Measurements from ENCODE around the gene GPR171. TPM values are rescaled to one million over a fixed set of nuclear protein-coding genes. Genes with fewer than 3 reads are reported as not detected.
A peak's percentile ranks its signal among the peaks of the same experiment; 100 is the strongest.

GPR171 gene
- total RNA-seq, 1 donor, result not detected

GRCh38 chr3:151168269-151169094 lies 34.5 kb downstream of the GPR171 start:
- no peak overlapping the region for H3K4me3 ChIP-seq (ENCODE audit: low read depth, low read length)
- TF ChIP-seq CTCF (IDR thresholded peaks at IDR 0.05; ENCODE audit: insufficient read depth, low read depth, low read length), result peak; percentile 84
- peak; percentile 63 for DNase-seq (ENCODE audit: low read depth)

GRCh38 chr3:151166161-151166560 lies 36.9 kb downstream of the GPR171 start:
- H3K4me3 ChIP-seq (ENCODE audit: low read depth, low read length), result no peak overlapping the region
- TF ChIP-seq CTCF (IDR thresholded peaks at IDR 0.05; ENCODE audit: insufficient read depth, low read depth, low read length), result peak; percentile 10
- DNase-seq (ENCODE audit: low read depth), result no peak

GRCh38 chr3:151165226-151165625 lies 37.8 kb downstream of the GPR171 start:
- no peak for DNase-seq (ENCODE audit: low read depth)
- H3K4me3 ChIP-seq (ENCODE audit: low read depth, low read length), result no peak overlapping the region
- TF ChIP-seq CTCF (IDR thresholded peaks at IDR 0.05; ENCODE audit: insufficient read depth, low read depth, low read length), result no peak

- no peak for DNase-seq (ENCODE audit: low read depth)
- no peak overlapping the region for H3K4me3 ChIP-seq (ENCODE audit: low read depth, low read length)
- no peak for TF ChIP-seq CTCF (IDR thresholded peaks at IDR 0.05; ENCODE audit: insufficient read depth, low read depth, low read length)
Measured at GRCh38 chr3:151159806-151160205, 43.2 kb downstream of the GPR171 start.

- TF ChIP-seq CTCF (IDR thresholded peaks at IDR 0.05; ENCODE audit: insufficient read depth, low read depth, low read length), result peak; percentile 51
- no peak overlapping the region for H3K4me3 ChIP-seq (ENCODE audit: low read depth, low read length)
- peak; percentile 58 for DNase-seq (ENCODE audit: low read depth)
Measured at GRCh38 chr3:151156618-151157216, 46.3 kb downstream of the GPR171 start.

- H3K4me3 ChIP-seq (ENCODE audit: low read depth, low read length), result no peak overlapping the region
- DNase-seq (ENCODE audit: low read depth), result no peak
- TF ChIP-seq CTCF (IDR thresholded peaks at IDR 0.05; ENCODE audit: insufficient read depth, low read depth, low read length), result no peak
Measured at GRCh38 chr3:151155409-151156128, 47.4 kb downstream of the GPR171 start.

Measured in fibroblast of villous mesenchyme (primary cell).